Activated CD4-positive, CD25-positive, alpha-beta regulatory T cell treated with anti-CD3 and anti-CD28 coated beads, Interleukin-2, amount 50 U/mL, for 24 hours (primary cell): ENCODE data around the gene PTGR3.

Experiments
- ATAC-seq, 2 donors: fragments of 150-1000 bp; cut with Tn5 transposase; one replicate each; pipeline ENCODE4 v1.10.0; 2021; ENCODE audit warnings: mild to moderate bottlenecking in 1 of 2, moderate library complexity in 1 of 2

PTGR3 gene

DNA sequence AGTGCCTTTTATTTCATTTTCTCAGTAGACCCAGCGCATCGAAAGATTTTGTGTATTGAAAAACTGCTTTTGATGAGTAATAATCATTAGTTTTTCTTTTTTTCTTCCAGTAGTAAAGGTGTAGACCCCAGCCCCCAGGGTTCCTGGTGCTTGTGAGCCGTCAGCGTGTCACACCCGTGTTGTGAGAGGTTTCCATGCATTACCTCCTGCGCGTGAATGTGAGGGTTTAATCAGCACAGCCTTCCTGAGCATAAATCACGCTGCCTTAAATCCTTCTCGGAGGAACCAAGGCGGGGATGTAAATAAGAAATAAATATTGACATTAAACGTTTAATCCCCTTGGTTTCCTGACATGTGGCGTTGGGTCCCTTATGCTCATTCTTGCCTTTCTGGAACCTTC lies 26.0 kb upstream of the PTGR3 start:
- ATAC-seq = no peak

DNA sequence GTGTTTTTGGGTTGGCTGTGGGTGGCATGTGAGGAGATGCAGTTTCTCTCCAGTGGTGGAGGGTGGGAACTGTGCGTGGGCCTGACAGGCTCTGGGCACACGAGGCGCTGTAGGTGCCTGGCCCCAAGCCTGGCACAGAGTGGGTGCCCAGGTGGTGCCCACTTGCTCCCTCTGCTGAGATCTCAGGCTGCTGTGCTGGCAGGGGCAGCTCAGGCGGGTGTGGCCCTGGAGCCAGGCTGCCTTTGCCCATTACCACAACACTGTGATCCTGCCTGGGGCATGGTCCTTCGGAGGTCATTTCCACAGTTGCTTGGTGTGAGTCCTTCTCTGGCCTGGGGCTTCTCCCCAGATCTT lies 22.1 kb upstream of the PTGR3 start:
- ATAC-seq = no peak

DNA sequence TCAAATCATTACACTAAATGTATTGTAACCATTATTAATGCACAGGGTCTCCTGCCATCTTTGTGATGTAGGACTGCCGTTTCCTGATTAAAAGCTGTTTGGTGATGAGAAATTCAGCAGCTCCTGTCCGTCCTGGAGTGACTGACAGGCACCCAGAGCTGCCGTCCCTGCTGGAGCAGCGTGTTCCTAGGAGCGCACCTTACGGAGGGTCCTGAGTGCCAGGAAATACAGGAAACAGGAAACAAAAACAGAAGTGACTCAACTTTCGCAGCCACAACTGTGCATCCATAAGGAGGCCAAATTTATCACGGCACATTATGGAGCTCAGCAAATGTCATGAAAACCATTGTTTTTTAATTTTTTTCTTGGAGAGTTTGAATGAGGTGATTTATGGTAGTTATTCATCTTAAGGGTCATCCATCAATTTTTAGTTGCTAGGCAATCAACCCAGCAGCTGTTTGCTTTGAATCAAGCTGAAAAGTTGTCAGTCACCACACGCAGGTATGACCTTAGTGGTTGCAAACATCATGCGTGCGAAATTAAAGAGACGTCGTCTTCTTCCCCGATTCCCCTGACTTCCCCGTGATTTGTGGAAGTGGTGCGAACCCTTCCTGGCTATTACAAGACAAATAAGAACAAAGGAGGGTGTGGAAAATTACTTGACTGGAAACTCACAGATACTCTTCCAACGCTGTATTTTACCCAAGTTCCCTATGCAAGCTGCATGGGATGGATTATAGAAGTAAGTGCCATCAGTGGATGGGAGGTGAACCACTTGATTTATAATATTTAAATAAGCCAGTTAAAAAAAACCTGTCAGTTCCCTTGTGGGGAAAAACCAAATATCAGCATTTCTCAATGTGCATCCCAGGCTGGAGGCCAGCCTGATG lies 21.5 kb upstream of the PTGR3 start:
- ATAC-seq = no peak

DNA sequence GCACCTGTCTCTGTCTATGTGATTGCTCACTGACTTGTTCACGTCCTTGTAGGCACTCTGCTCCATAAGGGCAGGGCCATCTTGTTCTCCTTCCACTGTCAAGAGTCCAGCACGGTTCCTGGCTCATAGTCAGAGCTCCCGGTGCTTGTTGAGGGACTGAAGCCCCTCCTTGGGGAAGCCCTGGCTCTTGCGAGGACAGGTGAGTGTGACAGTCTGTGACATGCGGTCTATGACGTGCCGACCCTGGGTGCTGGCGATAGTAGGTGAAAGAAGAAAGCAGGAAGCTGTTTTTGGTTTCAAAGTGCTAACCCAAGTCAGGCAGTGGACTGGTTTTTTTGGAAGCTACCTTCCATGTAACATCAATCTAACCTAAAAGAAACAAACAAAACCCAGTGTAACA lies 20.5 kb upstream of the PTGR3 start:
- no peak for ATAC-seq

DNA sequence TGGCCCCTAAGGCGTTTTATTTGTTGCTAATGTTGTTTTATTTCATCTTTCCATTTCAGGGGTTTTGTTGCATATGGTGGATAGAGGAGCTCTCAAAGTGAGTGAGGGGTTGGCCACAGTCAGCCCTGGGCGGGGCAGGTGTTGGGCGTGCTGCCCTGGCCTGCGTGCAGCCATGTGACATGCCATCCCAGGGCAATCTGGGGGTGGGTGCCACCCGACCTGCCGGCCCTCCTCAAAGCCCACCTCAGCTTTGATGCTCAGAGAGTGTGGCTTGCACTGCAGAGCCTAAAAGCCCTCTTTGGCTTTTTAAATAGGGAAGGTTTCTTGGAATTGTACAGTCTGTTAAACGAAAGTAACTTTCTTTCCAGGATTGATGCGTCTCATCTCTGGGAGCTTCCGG lies 20.0 kb upstream of the PTGR3 start:
- ATAC-seq = no peak

DNA sequence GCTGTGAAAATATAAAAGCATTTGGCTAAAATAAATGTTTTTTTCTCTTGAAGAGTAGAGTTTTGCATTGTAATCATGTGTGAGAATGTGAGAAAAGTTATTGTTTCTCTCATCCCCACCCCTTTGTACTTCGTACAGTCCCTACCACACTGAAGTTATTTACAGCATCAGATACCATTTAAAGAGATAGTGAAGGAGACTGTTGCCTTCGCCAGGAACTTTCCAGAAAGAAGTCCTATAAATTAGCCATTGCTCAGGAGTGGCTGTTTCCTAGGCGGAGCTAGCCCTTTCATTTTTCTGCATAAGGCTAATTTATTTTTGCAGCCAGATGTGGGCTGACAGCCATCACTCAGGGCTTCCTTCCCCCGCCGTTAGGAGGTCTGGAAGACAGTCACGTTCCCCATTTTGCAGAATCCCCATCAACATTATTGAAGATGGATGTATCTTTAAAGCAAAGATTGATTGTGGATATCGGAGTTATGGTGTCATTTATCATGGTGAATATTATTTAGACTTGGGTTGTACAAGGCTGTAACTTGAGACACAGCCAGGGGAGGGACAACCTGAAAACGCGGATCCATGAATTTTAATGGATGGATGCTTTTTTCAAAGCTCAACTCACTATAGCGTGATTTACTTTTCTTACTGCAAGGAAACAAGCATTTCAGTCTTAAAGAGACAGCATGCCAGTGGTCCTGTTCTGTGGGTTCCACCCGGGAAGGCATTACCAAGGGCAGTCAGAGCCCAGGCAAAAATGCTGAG lies 18.8 kb upstream of the PTGR3 start:
- ATAC-seq = no peak

DNA sequence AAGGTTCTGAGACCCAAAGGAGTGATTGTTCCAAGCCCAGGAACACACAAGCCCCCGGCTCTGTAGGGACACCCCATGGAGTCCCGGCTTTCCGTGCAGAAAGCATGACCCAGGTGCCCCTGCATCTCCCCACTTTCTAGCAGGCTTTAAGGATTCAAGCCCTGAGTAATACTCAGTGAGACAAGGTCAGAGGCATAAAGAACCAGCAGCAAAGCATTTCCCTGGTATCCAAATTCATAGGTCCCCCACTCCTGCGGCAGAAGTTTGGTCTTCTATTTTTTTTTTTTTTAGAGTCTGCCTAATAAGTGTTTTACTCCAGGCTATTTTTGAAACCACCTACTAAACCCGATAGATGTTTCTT lies 18.0 kb upstream of the PTGR3 start:
- no peak for ATAC-seq

DNA sequence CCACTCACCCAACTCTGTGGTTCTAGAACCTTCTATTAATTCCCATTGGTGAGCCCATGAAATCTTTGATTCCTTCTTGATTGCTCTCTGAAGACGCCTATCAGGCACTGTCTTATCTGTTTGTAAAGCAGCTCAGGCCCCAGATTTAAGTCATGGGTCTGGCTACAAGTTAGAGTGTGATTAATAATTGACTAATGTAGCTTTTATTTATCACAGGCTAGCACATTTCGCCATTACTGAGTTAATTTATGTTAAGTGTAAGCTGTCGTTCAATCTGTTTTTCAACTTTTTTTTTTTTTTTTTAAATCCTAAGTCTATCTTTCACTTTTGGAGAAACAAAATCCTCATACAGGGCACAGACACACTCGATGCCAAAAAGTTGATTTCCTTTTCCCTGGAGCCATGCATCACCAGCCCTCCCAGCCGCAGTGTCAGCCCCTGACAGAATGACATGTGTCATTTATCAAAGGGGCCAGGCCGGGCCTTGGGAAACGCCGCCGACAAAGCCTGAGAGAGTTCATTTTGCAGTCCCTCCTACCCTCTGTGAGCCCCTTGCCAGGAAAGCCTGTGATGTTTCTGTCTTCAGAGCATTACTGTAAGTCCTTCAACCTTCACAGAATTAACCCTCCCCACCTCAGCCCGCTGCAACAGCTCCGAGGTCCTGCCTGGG lies 17.5 kb upstream of the PTGR3 start:
- ATAC-seq = no peak

DNA sequence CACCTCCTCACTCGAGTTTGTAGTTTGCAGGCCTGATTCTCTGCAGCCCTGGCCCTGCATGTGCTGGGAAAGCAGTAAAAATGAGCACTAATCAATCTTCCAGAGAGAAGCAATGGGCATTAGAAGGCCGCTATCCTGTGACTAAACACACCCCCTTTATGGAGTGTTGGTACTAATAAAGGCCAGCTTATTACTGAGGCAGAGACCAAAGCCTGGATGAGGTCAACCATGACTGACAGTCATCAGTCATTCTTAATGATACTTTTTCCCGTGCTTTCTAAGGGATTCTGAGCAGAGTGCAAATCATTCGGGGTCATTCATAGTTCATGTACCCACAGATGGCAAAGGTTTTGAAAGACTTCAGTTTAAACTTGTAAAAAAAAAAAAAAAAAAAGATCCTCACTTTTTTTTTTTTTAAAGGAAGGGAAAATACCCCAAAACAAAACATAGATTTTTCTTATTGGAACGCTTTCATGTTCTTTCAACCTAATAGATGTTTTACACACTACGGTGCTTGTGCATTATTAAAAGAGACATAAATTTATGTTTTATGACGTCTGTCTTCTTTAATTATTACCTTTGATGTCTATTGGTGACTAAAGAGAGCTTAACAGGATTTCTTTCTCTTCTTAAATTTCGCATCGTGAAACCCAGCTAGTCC lies 14.9 kb upstream of the PTGR3 start:
- no peak for ATAC-seq

DNA sequence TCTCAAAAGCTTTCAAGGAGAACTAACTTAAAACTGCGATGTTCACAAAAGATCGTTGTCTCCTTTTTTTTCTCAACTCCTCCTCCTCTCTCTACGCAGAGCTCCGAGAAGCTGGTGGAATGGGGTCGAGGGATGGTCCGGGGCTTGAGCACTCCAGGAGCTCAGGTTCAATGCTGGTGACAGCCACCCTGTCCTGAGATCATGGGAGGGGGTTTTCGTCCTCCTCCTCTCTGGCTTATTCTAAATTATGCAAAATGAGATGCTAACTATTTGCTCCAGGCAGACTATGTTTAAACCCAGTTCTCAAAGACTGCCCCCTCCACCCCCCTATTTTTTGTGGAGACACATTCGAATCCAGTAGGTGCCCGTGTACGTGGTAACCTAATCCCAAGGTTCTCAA lies 13.5 kb upstream of the PTGR3 start:
- no peak for ATAC-seq

DNA sequence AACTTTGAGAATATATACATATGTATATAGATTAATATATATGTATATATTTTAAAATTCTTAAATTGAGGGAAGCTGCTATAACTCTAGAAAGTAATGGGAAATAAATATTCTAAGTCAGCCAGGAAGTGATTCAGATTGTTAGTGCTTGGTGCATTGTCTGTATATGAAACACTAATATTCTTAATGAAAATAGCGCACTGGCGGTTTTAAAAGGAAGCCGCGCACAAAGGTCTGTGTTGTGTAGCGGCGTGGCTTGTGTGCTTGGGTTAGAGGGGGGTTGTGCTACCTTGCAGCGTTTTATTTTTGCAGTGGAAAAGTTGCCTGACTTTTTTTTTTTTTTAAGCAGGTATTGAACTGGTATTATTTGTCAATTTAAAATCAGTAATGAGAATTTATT lies 13.0 kb upstream of the PTGR3 start:
- peak in 1 of 2 donors; percentile 33 for ATAC-seq

DNA sequence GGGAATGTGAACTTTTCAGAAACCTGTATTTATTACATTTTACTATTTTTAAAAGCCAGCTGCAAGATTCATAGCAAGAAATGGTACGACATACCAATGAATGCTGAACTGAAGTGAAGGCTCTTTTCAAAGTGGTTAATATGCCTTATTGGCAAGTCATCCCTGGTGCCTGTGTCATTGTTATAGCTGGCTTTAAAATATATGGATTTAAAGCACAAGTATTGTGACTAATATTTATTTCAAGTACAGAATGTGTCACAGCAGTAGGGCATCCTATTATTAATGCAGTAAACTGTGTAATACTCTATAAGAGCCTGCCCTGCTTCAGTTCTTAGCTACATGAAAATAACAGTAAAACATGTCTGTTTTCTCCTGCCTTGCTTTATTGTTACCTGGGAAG lies 12.5 kb upstream of the PTGR3 start:
- no peak for ATAC-seq

DNA sequence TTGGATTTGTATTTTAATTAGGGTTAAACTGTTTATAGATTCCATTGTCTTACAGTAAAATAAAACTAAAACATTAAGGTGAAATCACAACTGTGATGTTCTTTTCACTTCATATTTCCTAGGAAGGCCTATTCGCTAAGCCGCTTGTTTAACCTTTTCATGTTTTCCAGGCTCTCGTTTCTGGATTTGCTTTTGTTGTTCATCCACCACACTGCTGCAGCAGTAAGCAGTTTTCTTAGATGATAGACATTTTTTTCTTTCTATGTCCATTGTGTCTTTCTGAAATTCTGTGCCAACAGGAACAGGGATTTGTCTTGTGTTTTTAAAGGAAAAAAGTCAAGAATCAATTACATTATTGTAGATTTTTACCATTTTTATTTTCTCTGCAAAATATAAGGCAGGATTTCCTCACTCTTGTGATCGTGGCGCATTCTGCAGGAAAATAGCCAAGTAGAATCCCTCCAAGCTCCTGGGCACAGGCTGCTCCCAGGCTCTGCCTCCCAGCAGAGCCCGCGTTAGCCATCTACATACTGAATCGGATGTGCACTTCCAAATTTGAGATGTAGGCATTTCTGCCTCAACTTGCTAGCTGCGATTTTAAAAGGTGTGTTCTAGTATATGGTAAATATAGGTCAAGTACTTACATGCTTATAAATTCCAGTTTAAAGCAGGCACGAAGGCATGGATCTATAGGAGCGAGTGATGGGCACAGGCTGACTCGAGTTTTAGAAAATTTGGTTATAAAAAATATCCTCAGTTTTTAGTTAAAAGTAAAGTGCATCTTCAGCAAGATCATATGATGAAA lies 11.8 kb upstream of the PTGR3 start:
- ATAC-seq = no peak

DNA sequence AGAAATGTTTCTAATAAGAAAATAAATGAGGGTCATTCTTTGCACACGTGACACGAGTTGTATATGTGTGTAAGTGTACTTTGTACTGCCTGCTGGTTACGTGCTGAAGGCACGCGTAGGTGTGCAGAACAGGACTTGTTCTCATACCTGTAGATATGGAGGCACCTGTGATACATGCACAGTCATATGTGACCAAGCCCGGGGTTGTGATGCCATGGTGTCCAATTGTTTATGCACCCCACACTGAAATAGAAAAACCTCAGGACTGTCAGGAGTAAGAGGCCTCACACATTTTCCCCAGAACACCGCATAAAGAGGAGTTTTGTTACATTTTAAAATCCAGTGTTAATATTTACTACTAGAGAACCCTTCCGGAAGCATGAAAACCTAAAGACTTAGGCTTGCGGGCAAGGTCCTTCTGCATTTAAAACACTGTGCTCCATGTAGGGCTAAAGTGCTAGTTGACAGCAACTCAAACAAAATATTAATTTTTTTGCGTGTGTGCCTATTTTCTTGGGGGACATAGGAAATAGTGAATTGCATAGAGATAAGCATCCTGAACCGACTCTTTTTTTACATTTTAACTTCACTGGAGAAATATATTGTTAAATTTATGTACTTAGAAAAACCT lies 10.9 kb upstream of the PTGR3 start:
- ATAC-seq = no peak

DNA sequence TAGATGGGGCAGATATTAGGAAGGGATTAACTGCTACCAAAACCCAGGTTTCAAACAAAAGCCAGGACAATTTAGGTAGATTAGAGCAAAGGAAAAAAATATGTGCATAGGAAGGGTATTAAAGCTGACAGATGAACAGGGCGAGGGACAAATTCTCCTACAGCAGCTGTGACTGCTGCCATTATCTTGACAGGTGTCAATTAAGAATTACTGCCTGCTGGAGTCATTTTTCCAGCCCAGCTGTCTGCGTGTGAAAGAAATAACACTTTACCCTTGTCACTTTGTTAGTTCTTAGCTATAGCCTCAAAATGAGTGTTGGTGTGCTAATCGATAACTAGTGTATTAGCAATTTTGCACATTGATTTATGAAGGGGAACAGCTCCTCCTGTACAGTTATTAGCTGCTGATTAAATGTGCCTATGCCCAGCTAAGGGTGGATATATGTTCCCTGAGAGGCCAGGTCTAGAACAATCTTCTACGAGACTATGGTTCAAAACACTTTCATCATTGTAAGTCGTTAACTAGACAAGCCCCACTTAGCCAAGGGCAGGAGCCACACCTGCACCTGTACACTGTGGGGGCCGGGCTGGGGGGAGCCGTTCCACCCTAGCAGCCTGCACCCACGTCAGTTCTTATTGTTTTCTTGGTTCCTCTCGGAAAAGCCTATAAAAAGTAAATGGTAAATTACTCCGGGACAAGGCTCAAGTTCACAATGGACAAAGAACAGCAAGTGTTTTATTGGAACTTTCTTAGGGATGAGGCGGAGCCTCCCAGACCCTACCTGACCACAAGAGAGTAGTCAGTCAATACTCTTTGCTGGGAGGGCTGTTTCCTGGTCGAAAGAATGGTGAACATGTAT lies 9.4 kb upstream of the PTGR3 start:
- no peak for ATAC-seq

DNA sequence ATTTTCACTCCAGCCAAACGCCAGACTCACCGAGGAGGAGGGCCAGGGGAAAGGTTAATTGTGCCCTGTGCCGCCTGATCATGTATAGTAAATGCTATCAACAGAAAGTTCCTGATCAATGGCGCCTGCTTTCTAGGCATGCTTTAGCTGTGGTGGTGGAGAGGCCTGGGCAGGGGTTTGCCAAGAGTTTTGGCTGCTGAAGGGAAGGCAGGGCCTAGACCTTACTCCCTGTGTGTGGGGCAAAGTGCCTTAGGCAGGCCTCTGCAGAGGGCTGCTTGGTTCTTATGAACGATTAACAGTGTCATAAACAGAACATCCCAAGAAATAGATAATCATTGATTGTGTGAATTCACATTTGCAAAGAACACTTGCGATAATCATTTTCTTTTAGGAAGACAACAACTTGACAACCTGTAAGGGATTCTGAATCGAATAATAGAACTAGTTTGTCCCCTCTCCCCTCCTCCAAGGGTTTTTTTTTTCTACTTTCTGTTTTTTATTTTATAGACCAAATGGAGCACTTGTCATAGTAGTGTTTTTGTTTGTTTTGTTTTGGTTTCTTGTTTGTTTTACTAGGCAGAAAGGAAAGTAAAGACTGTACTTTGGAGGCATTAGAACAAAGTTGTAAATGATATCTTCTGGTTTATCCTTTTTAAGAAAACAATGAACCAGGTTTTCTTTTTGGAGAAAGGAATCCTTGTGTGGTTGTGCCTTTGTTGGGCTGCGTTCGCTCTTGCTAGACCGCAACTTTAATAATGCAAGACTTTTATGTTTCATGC lies 8.2 kb upstream of the PTGR3 start:
- ATAC-seq = no peak

DNA sequence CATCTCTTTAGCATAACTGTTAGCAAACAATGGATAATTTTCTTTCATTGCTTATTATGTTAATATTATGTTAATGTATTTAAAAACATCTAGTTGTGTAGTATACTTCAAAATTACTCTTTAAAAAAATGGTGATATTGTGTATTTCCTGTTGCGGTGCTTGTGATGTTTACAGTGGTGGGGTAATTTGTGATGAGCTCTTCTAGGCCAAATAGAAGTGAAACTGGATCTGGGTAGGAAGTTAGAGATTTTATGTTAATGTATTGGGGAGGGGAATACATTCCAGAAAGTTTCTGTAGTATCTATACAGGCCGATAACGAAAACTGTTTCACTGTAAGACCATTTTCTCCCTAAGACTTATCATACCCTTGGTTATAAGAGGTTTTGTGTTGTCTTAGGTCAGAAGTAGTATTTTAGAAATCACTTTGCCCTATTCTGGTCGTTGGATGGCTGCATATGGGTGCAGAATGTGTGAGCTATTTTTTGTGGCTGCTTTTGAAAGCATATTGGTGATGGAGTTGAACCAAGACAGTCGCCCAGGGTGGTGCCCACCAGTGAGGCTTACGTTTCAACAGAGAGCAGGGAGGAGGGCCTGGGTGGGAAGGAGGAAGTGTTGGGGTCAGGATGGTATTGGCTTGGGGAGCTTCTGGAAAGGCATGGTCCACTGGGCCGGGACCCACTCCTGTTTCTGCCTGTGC lies 7.4 kb upstream of the PTGR3 start:
- ATAC-seq = peak in 1 of 2 donors; percentile 11

DNA sequence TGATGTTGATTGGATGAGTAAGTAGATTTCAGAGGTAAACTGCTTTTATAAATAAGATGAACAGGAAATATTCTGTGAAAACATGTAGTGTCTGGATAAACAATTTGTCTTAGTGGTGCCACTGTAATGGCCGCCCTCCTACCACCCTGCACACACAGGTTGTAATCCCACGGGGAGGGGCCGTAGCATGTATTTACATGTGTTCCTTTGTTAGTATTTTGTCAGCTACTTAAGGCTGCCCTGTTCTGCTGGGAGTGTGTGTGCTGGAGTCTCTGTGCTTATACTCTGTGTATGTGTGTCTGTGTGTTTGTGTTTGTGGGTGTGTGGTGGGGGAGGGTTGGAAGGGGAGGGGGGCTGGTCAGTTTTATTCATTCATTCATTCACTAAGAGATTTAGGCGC lies 6.7 kb upstream of the PTGR3 start:
- ATAC-seq = no peak

DNA sequence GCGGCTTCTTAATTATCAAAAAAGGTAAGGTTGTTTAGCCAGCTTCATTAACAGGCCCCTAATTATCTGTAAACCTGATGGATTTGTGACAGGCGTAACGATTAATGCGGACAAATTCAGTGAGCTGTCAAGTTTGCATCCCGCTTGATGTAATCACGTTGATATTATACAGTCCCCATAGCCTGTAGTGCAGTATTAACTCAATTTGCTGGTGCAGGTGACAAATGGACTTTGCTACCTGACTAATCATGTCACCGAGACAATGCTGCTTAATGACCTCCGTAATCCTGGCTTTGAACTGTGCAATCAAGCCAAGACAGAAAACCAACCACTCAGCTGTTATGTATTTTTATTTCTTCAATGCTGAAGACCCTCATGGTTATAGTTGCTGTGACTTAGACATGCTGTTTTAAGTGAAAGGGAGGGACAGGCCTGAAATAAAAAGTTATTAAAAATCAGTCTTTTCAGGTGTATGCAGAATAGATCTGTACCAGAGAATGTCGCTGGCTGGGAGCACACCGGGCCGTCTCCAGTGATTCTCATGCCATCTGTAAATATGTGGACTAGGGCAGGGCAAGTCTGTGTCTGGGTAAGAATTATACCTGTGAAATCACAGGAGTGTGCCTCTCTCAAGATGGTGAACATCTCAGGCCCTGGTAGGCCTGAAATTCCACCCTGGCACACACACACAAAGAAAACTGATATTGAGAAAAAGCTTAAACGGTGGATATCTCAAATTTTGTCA lies 6.0 kb upstream of the PTGR3 start:
- ATAC-seq = no peak
